ENCODE data around the gene GCHFR. TPM values are rescaled to one million over a fixed set of nuclear protein-coding genes. Genes with fewer than 3 reads are reported as not detected.

GCHFR gene
- total and polyA plus RNA-seq, 2 donors from 2014 or later = 15.4 to 145 TPM

- Histone ChIP-seq H3K36me3 (ENCODE audit: control insufficient read depth in 2 of 3, insufficient read depth in 3 of 3, low read length in 3 of 3) (peaks cover 0 to 5% (median 3%) of the 10 kb centered on the region in 3 donors), H3K9me3 (ENCODE audit: control insufficient read depth in 2 of 3, insufficient read depth in 1 of 3, low read length in 3 of 3) (no peaks in the 10 kb centered on the region), H3K27me3 (ENCODE audit: control insufficient read depth, insufficient read depth, low read length) (no peaks in the 10 kb centered on the region), H3K27ac (ENCODE audit: low read depth in 2 of 2, low read length in 2 of 2) (peak within 1 kb of the TSS; percentile 93 to 94), H3K4me1 (ENCODE audit: control insufficient read depth in 2 of 3, insufficient read depth in 2 of 3, low read depth in 1 of 3, low read length in 3 of 3) (peaks cover 0 to 15% (median 9%) of the 10 kb centered on the region in 3 donors), H3K9ac (ENCODE audit: low read length in 3 of 3) (peak within 1 kb of the TSS; percentile 94 to 98 (median 96)), H3K4me3 (ENCODE audit: low read length in 3 of 3) (peak within 1 kb of the TSS; percentile 92 to 99 (median 98))
- DNase-seq = peak; percentile 97 to 99 (median 98)
- peak; percentile 37 for FAIRE-seq
- intact Hi-C loops (cut with DNase I) = no loop called here
- TF ChIP-seq, protein P1, sequence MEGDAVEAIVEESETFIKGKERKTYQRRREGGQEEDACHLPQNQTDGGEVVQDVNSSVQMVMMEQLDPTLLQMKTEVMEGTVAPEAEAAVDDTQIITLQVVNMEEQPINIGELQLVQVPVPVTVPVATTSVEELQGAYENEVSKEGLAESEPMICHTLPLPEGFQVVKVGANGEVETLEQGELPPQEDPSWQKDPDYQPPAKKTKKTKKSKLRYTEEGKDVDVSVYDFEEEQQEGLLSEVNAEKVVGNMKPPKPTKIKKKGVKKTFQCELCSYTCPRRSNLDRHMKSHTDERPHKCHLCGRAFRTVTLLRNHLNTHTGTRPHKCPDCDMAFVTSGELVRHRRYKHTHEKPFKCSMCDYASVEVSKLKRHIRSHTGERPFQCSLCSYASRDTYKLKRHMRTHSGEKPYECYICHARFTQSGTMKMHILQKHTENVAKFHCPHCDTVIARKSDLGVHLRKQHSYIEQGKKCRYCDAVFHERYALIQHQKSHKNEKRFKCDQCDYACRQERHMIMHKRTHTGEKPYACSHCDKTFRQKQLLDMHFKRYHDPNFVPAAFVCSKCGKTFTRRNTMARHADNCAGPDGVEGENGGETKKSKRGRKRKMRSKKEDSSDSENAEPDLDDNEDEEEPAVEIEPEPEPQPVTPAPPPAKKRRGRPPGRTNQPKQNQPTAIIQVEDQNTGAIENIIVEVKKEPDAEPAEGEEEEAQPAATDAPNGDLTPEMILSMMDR (IDR thresholded peaks at IDR 0.05; ENCODE audit: borderline replicate concordance, extremely low read depth, insufficient read depth) = no peak
Measured at GRCh38 chr15:40807028-40807887, 43.4 kb downstream of the GCHFR start, which contains the start of the genes DNAJC17 and ZFYVE19. TSS of gene DNAJC17 (minus strand) at chr15:40807473. CDS start at chr15:40807446, 27 bp downstream. TSS of gene ZFYVE19 (plus strand) at chr15:40807089. CDS start at chr15:40807590, 501 bp downstream.

DNA sequence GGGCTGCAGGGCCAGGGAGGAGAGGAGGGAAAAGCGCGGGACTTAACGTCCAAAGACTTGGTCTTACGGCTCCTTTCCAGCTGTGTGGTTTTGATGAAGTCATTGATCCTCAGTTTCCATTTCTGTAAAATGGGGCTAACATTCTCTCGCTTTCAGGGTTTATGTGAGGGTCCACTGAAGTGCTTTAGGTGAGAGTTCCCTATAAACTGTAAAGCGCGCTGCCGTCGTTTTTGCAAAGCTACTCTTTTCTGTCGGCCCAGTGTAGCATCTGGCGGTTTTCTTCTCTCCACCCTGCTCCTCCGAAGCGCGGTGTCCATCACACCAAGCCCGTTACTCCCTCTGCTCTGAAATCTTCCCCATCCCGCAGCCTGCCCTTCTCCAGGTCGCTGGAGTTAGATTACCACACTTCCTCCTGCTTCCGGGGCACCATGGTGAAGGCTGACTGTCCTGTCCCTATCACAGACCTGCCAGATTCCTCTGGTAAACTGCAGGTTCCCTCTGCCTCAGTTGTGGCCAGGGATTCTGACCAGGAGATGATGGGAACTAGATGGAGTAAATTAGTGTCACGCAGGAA, 44.1 kb downstream of the GCHFR start:
- DNase-seq (peak in 1 of 5 donors; percentile 59), FAIRE-seq (no peak)
- Histone ChIP-seq H3K27me3 (ENCODE audit: control insufficient read depth, insufficient read depth, low read length) (no peaks in the 10 kb centered on the region), H3K9ac (ENCODE audit: low read length in 3 of 3) (peak overlapping the region; percentile 25 to 78 (median 63)), H3K4me1 (ENCODE audit: control insufficient read depth in 2 of 3, insufficient read depth in 2 of 3, low read depth in 1 of 3, low read length in 3 of 3) (peaks cover 0 to 15% (median 9%) of the 10 kb centered on the region in 3 donors), H3K9me3 (ENCODE audit: control insufficient read depth in 2 of 3, insufficient read depth in 1 of 3, low read length in 3 of 3) (no peaks in the 10 kb centered on the region), H3K36me3 (ENCODE audit: control insufficient read depth in 2 of 3, insufficient read depth in 3 of 3, low read length in 3 of 3) (peaks cover 2 to 5% (median 3%) of the 10 kb centered on the region in 3 donors), H3K4me3 (ENCODE audit: low read length in 3 of 3) (peak overlapping the region; percentile 84 to 99 (median 92)), H3K27ac (ENCODE audit: low read depth in 2 of 2, low read length in 2 of 2) (peak overlapping the region in 1 of 2 donors; percentile 36)
- intact Hi-C loops (cut with DNase I) = no loop called here
- TF ChIP-seq, protein P1 (IDR thresholded peaks at IDR 0.05; ENCODE audit: borderline replicate concordance, extremely low read depth, insufficient read depth) = no peak

GRCh38 chr15:40808861-40809450, 45.1 kb downstream of the GCHFR start:
- TF ChIP-seq, protein P1 (IDR thresholded peaks at IDR 0.05; ENCODE audit: borderline replicate concordance, extremely low read depth, insufficient read depth) = no peak

More at GRCh38 chr15:40808861-40809450, 45.1 kb downstream of the GCHFR start:
- H3K36me3 ChIP-seq (ENCODE audit: control insufficient read depth in 2 of 3, insufficient read depth in 3 of 3, low read length in 3 of 3) = peaks cover 3 to 9% (median 5%) of the 10 kb centered on the region in 3 donors
- intact Hi-C loops (cut with DNase I) = no loop called here
- no peaks in the 10 kb centered on the region for H3K27me3 ChIP-seq (ENCODE audit: control insufficient read depth, insufficient read depth, low read length)
- FAIRE-seq (no peak), DNase-seq (peak in 1 of 5 donors; percentile 26)
- H3K4me1 ChIP-seq (ENCODE audit: control insufficient read depth in 2 of 3, insufficient read depth in 2 of 3, low read depth in 1 of 3, low read length in 3 of 3) = peaks cover 0 to 15% (median 9%) of the 10 kb centered on the region in 3 donors
- H3K27ac ChIP-seq (ENCODE audit: low read depth in 2 of 2, low read length in 2 of 2) = no peak overlapping the region
- H3K4me3 ChIP-seq (ENCODE audit: low read length in 3 of 3) = peak overlapping the region in 1 of 3 donors; percentile 84
- no peaks in the 10 kb centered on the region for H3K9me3 ChIP-seq (ENCODE audit: control insufficient read depth in 2 of 3, insufficient read depth in 1 of 3, low read length in 3 of 3)
- H3K9ac ChIP-seq (ENCODE audit: low read length in 3 of 3) = no peak overlapping the region

Data from kidney (tissue), 14 donors.